ENCODE results near the gene DBNDD1.

- no peak for TF ChIP-seq POLR2A (IDR thresholded peaks at IDR 0.05; ENCODE audit: low read length)
- no peak for TF ChIP-seq GATA1 (IDR thresholded peaks at IDR 0.05; ENCODE audit: low read depth, low read length)
These were observed 32.7 kb downstream of the DBNDD1 start for GRCh38 chr16:89986600-89986999.

Data from erythroblast (primary cell).